ENCODE data around the gene PAQR6. TPM values are rescaled to one million over a fixed set of nuclear protein-coding genes. Genes with fewer than 3 reads are reported as not detected.

Gene PAQR6
- total RNA-seq, 4 donors from 2014 or later = 4.5 to 18.5 (median 7.2) TPM

DNA sequence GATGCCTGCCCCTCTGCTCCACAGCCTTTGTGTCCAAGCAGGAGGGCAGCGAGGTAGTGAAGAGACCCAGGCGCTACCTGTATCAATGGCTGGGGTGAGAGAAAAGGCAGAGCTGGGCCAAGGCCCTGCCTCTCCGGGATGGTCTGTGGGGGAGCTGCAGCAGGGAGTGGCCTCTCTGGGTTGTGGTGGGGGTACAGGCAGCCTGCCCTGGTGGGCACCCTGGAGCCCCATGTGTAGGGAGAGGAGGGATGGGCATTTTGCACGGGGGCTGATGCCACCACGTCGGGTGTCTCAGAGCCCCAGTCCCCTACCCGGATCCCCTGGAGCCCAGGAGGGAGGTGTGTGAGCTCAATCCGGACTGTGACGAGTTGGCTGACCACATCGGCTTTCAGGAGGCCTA, 5.1 kb downstream of the PAQR6 start:
- Histone ChIP-seq H3K27ac (no peak overlapping the region), H3K27me3 (peaks cover 6% of the 10 kb centered on the region), H3K9me3 (no peaks in the 10 kb centered on the region), H3K4me1 (peaks cover 48% of the 10 kb centered on the region), H3K36me3 (peaks cover 27% of the 10 kb centered on the region), H3K4me3 (no peak overlapping the region)
- TF ChIP-seq POLR2AphosphoS5 (IDR thresholded peaks at IDR 0.05) (no peak), POLR2A (IDR thresholded peaks at IDR 0.05) (no peak), EP300 (IDR thresholded peaks at IDR 0.05) (no peak)
- TF ChIP-seq, protein P1, sequence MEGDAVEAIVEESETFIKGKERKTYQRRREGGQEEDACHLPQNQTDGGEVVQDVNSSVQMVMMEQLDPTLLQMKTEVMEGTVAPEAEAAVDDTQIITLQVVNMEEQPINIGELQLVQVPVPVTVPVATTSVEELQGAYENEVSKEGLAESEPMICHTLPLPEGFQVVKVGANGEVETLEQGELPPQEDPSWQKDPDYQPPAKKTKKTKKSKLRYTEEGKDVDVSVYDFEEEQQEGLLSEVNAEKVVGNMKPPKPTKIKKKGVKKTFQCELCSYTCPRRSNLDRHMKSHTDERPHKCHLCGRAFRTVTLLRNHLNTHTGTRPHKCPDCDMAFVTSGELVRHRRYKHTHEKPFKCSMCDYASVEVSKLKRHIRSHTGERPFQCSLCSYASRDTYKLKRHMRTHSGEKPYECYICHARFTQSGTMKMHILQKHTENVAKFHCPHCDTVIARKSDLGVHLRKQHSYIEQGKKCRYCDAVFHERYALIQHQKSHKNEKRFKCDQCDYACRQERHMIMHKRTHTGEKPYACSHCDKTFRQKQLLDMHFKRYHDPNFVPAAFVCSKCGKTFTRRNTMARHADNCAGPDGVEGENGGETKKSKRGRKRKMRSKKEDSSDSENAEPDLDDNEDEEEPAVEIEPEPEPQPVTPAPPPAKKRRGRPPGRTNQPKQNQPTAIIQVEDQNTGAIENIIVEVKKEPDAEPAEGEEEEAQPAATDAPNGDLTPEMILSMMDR (IDR thresholded peaks at IDR 0.05) = no peak
- DNase-seq (ENCODE audit: low spot score in 2 of 2) = no peak
- WGBS = 72% methylated on average over 4 of the region's 10 CpGs

DNA sequence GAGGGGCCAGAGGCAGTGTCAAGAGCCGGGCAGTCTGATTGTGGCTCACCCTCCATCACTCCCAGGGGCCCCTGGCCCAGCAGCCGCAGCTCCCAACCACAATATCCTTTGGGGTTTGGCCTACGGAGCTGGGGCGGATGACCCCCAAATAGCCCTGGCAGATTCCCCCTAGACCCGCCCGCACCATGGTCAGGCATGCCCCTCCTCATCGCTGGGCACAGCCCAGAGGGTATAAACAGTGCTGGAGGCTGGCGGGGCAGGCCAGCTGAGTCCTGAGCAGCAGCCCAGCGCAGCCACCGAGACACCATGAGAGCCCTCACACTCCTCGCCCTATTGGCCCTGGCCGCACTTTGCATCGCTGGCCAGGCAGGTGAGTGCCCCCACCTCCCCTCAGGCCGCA, 5.9 kb downstream of the PAQR6 start, which contains the start of gene BGLAP:
Gene BGLAP (plus strand): TSS at position 259 of the 400 bp plus-strand sequence. CDS start 48 bp downstream, at position 307.
- peaks cover 34% of the 10 kb centered on the region for H3K36me3 ChIP-seq
- no peaks in the 10 kb centered on the region for H3K9me3 ChIP-seq
- DNase-seq (ENCODE audit: low spot score in 2 of 2) = no peak
- H3K4me1 ChIP-seq = peaks cover 40% of the 10 kb centered on the region
- peaks cover 6% of the 10 kb centered on the region for H3K27me3 ChIP-seq
- no peak within 1 kb of the TSS for H3K27ac ChIP-seq
- TF ChIP-seq POLR2A (IDR thresholded peaks at IDR 0.05) (no peak), EP300 (IDR thresholded peaks at IDR 0.05) (no peak), POLR2AphosphoS5 (IDR thresholded peaks at IDR 0.05) (no peak)
- TF ChIP-seq, protein P1 (IDR thresholded peaks at IDR 0.05) = no peak
- H3K4me3 ChIP-seq = no peak within 1 kb of the TSS
- WGBS = 70% methylated on average over 3 of the region's 14 CpGs

DNA sequence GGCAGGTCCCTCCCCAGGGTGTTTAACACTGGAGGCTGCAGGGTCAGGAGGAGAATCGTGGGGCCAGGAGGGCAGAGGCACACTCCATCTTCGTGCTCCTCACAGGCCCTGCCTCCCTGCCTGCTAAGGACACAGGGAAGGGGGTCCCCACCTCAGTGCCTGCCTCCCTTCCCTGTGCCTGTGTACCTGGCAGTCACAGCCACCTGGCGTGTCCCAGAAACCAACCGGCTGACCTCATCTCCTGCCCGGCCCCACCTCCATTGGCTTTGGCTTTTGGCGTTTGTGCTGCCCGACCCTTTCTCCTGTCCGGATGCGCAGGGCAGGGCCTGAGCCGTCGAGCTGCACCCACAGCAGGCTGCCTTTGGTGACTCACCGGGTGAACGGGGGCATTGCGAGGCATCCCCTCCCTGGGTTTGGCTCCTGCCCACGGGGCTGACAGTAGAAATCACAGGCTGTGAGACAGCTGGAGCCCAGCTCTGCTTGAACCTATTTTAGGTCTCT, 6.5 kb downstream of the PAQR6 start:
- H3K4me3 ChIP-seq = no peak overlapping the region
- H3K4me1 ChIP-seq = peaks cover 37% of the 10 kb centered on the region
- no peaks in the 10 kb centered on the region for H3K9me3 ChIP-seq
- H3K27me3 ChIP-seq = peaks cover 6% of the 10 kb centered on the region
- TF ChIP-seq, protein P1 (IDR thresholded peaks at IDR 0.05) = no peak
- TF ChIP-seq POLR2AphosphoS5 (IDR thresholded peaks at IDR 0.05) = no peak
- no peak for TF ChIP-seq POLR2A (IDR thresholded peaks at IDR 0.05)
- no peak for TF ChIP-seq EP300 (IDR thresholded peaks at IDR 0.05)
- H3K27ac ChIP-seq = no peak overlapping the region
- WGBS = 28% methylated on average over 14 of the region's 15 CpGs
- DNase-seq (ENCODE audit: low spot score in 2 of 2) = peak in 1 of 2 donors; percentile 70
- peaks cover 40% of the 10 kb centered on the region for H3K36me3 ChIP-seq

DNA sequence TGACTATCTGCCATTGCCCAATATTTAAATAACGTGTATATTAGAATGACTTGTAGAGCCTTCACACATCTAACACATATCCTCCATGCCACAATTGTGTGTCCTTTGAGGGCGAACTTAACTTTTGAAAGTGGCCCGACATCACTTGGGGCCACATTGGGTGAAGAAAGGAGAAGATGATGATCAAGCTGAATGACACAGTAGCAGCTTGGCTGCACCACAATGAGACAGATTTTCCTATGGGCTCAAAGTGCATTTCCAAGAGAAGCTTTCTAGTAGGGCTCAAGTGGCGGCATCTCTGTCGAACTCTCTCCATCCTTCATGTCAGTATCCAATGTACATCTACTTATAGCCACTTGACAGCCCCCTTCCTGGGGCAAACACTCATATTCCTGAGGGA, 9.6 kb downstream of the PAQR6 start:
- no peak for TF ChIP-seq EP300 (IDR thresholded peaks at IDR 0.05)
- 97% methylated on average over 5 of the region's 5 CpGs for WGBS

DNA sequence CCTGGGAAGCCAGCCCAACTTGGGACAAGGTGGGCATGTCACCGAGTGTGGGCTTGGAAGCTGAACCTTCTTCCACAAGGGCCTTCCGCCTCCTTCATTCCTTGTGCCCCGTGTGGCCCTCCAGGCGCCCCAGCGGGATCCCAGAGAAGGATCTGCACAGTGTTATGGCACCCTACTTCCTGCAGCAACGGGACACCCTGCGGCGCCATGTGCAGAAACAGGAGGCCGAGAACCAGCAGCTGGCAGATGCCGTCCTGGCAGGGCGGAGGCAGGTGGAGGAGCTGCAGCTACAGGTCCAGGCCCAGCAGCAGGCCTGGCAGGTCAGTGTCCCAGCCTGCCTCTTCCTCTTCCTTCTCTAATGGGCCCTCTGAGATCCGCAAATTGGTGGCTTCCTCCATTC, 11.7 kb downstream of the PAQR6 start:
- Histone ChIP-seq H3K9me3 (no peaks in the 10 kb centered on the region), H3K27me3 (no peaks in the 10 kb centered on the region), H3K27ac (no peak overlapping the region), H3K36me3 (peaks cover 68% of the 10 kb centered on the region), H3K4me3 (no peak overlapping the region), H3K4me1 (peaks cover 5% of the 10 kb centered on the region)
- WGBS = 48% methylated on average over 12 of the region's 12 CpGs
- DNase-seq (ENCODE audit: low spot score in 2 of 2) = no peak
- no peak for TF ChIP-seq POLR2A (IDR thresholded peaks at IDR 0.05)
- no peak for TF ChIP-seq EP300 (IDR thresholded peaks at IDR 0.05)
- TF ChIP-seq POLR2AphosphoS5 (IDR thresholded peaks at IDR 0.05) = no peak
- TF ChIP-seq, protein P1 (IDR thresholded peaks at IDR 0.05) = no peak

More for the DNA sequence above, 9.6 kb downstream of the PAQR6 start:
- Histone ChIP-seq H3K4me3 (no peak overlapping the region), H3K27me3 (no peaks in the 10 kb centered on the region), H3K27ac (no peak overlapping the region), H3K36me3 (peaks cover 68% of the 10 kb centered on the region), H3K9me3 (no peaks in the 10 kb centered on the region), H3K4me1 (peaks cover 16% of the 10 kb centered on the region)
- DNase-seq (ENCODE audit: low spot score in 2 of 2) = no peak
